GM19455 (cell line): ENCODE measurements around the gene DNAL1.
A peak's percentile ranks its signal among the peaks of the same experiment; 100 is the strongest.
"Not testable (repeated sequence)": the region's sequence is repeated elsewhere in the genome, so short reads cannot be mapped to it uniquely, and the experiment has no call there.

Experiments used
- ATAC-seq: cut with Tn5 transposase; IDR thresholded peaks from one replicate; pipeline ENCODE4 v1.9.1; 2021; ENCODE audit not compliant: unreplicated experiment

The DNAL1 gene, protein sequence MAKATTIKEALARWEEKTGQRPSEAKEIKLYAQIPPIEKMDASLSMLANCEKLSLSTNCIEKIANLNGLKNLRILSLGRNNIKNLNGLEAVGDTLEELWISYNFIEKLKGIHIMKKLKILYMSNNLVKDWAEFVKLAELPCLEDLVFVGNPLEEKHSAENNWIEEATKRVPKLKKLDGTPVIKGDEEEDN

DNA sequence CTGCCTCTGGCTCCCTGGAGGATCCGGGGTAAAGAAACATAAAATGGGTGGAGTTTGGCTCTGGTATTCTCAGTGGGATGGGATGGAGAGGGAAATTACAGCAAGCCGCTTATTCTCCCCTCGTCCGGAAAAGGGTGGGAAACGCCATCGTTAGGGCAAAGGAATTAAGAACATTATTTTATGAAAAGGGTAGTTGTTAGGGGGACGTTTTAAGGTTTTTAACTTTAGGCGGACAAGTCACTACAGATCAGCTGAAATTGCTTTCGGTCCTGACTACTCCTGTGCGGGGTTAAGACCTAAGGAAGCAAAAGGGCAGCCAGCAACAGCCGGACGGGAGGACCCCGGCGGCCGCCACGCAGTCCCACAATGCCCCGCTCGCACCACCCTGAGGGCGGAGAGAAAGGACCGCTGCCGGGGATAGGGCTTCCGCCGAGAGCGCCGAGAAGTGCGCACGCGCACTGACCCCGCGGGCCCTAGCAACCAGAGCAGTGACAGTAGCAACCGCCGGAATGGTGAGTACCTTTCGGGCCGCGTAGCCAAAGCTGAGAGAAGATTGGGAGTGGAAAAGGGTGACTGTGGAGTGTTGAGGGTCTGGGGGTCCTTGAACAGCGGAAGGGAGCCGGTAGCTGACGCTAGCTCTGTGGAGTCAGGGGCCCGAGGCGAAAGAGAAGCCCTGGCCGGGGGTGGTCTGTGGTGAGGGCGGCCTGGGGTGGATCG is at the start of gene DNAL1:
Gene DNAL1, plus strand, starts transcription at position 456 of the 717 bp plus-strand sequence. Its CDS starts 54 bp downstream, at position 510.
- ATAC-seq, result peak; percentile 96

DNA sequence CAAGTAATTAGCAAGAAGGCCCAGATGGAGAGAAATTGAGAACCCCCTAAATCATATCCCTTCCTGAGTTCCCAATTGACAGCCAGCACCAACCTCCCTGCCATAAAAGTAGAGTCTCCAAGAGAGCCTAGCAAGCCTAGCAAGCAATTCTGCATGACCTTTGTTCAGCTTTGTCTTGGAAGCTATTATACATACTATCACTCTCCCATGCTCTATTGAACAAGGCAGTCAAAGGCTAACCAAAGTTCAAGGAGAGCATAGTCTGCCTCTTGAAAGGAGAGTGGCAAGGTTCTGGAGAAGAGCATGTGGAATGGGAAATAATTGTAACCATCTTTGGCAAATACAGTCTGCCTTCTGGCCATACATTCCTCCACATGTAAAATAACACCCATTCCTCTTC is 45.3 kb upstream of the DNAL1 start:
- ATAC-seq, result no peak

DNA sequence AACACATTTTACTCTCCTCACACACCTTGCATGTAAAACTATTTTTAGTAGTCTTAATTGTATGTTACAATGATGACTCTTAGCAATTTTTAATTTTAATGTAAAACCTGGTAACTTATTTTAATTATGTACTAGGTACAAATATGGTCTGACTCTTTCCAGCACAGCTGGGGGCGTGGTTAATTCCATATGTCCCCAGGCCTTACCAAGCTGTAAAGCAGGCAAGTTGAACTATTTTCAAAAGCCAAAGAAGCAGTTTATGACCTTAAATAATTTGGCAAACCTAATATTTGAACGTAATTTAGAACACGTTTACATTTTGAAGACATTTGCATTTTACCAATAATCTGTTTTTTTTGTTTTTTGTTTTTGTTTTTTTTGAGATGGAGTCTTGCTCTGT is 41.8 kb upstream of the DNAL1 start:
- ATAC-seq, result no peak

DNA sequence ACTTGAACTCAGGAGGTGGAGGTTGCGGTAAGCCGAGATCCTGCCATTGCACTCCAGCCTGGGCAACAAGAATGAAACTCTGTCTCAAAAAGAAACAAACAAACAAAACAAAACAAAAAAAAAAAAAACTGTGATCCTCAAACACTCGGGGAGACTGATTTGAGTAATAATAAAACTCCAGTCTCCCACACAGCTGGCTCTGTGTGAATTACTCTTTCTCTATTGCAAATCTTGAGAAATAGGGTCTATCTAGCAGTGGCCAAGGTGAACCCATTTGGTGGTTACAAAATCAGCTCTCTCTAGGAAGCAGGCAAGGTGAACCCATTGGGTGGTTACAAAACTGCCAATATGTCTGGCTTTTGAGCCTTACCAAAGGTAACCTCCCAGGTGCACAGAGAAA is 38.5 kb upstream of the DNAL1 start:
- no peak for ATAC-seq

DNA sequence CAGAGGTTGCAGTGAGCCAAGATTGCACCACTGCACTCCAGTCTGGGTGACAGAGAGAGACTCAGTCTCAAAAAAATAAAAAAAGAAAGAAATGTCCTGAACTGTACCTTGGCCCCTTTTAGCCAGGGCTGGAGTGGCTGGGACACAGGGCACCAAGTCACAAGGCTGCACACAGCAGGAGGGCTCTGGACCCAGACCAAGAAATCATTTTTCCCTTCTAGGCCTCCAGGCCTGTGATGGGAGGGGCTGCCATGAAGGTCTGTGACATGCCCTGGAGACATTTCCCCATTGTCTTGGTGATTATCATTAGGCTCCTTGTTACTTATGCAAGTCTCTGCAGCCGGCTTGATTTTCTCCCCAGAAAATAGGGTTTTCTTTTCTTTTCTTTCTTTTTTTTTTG is 37.5 kb upstream of the DNAL1 start:
- ATAC-seq, result no peak

DNA sequence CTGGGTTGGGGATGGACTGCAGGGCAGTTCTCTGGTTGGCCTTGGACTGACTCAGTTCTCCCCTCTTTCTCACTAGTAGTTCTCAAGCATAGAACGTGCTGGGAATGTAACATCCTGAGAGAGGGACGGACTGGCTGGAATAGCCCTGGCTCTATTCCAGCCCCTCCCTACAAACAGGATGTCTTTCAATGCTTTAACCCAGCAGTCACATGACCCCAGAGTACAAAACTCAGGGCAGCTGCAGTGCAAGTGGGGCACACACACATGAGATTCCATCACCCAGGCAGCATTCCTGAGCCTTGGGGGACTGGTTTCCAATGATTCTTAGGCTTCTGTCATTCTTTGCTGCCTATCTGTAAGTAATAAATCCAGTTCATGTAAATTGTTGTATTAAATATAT is 34.1 kb upstream of the DNAL1 start:
- no peak for ATAC-seq

DNA sequence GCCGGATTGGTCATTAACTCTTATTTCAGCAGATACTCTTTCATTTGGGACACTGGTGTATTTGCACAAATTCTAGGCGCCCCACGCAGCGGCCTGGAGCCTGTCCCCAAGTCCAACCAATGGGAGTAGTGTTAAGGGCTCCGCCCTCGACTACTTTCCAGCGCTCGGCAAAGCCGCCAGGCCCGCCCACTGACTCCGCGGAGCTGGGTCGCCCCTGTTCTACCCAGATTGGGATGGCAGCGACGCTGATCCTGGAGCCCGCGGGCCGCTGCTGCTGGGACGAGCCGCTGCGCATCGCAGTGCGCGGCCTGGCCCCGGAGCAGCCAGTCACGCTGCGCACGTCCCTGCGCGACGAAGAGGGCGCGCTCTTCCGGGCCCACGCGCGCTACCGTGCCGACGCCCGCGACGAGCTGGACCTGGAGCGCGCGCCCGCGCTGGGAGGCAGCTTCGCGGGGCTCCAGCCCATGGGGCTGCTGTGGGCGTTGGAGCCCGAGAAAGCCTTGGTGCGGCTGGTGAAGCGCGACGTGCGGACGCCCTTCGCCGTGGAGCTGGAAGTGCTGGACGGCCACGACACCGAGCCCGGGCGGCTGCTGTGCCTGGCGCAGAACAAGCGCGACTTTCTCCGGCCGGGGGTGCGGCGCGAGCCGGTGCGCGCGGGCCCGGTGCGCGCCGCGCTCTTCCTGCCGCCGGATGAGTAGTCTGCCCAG is 32.3 kb upstream of the DNAL1 start, which contains the start of gene ACOT6:
Gene ACOT6, plus strand, starts transcription at position 179 of the 707 bp plus-strand sequence. Its CDS starts 55 bp downstream, at position 234.
- peak; percentile 69 for ATAC-seq

DNA sequence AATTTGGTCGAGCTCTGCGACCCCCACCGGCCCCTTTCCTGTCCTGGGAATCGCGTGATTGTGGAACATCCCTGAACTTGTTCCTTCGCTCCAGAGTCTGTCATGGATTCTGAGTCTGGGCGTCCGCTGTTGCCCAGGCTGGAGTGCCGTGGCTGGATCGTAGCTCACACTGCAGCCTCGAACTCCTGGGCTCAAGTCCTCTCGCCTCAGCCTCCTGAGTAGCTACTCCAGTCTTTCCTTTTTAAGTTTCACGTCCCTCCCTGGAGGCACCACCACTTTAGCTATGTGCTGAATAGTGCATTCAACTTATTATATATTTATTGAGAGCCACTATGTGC is 31.8 kb upstream of the DNAL1 start:
- peak; percentile 28 for ATAC-seq

DNA sequence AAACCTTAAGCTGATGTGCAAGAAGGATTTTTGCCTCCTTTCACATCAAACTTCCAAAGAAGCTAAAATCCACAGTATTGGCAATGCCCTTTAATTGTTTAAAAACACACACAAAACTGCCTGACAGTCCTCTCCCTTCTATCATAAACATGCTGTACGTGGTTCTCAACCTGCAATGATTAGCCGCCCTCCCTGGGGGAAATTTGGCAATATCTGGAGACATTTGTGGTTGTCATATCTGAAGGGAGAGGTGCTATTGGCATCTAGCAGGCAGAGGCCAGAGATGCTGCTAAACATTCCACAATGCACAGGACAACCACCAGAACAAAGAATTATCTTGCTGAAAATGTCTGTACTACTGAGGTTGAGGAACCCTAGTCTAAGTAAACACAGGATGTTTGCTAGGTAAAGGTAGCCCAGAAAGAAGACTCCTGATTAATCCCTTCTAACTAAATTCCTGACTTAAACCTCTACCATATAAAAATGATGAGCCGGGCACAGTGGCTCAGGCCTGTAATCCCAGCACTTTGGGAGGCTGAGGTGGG is 31.3 kb upstream of the DNAL1 start:
- ATAC-seq, result no peak

DNA sequence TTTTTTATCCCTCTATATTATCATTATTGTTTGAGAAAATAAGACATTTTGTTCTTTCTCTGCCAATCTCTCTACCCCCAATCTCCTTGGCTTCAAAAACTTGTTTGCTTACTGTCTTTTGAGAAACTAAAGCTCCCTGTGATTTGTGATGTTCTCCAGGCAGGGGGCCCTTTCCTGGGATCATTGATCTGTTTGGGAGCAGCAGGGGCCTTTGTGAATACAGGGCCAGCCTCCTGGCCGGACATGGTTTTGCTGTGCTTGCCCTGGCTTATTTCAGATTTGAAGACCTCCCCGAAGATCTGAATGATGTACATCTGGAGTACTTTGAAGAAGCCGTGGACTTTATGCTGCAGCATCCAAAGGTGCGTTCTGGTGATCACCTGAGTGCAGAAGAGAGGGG is 28.0 kb upstream of the DNAL1 start:
- ATAC-seq, result no peak

DNA sequence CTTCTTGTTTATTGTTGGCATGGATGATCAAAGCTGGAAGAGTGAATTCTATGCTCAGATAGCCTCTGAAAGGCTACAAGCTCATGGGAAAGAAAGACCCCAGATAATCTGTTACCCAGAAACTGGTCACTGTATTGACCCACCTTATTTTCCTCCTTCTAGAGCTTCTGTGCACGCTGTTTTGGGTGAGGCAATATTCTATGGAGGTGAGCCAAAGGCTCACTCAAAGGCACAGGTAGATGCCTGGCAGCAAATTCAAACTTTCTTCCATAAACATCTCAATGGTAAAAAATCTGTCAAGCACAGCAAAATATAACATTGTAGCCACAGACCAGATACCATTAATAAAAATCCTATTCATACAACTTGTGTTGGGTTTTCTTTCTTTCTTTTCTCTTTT is 25.3 kb upstream of the DNAL1 start:
- no peak for ATAC-seq

DNA sequence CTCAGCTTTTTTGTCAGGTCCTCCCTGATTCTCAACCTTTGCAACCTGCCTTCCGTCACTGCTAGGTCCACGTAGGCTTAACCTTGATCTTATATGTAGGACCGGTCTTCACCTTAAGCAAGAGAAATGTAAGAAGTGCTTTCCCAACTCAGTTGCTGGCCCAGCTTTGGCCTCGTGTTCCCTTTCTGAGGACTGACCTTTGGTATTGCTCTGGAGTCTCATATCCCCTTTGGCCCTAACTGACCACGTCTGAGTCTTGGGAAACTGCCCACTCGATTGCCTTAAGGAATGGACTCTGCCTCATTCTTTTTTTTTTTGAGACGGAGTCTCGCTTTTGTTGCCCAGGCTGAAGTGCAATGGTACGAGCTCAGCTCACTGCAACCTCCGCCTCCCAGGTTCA is 24.5 kb upstream of the DNAL1 start:
- no peak for ATAC-seq

DNA sequence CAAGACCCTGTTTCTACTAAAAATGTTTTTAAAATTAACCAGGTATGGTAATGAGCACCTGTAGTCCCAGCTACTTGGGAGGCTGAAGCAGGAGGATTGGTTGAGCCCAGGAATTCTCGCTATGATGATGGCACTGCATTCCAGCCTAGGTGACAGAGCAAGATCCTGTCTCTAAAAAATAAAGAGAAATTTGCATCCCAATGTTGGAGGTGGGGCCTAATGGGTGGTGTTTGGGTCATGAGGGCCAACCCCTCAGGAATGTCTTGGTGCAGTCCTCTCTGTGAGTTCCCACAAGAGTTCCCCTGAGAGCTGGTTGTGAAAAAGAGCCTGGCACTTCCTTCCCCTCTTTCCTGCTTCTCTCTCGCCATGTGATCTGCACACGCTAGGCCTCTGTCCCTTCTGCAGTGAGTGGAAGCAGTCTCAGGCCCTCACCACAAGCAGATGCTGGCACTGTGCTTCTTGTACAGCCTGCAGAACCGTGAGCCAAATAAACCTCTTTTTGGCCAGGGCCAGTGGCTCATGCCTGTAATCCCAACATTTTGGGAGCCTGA is 21.2 kb upstream of the DNAL1 start:
- ATAC-seq, result no peak

DNA sequence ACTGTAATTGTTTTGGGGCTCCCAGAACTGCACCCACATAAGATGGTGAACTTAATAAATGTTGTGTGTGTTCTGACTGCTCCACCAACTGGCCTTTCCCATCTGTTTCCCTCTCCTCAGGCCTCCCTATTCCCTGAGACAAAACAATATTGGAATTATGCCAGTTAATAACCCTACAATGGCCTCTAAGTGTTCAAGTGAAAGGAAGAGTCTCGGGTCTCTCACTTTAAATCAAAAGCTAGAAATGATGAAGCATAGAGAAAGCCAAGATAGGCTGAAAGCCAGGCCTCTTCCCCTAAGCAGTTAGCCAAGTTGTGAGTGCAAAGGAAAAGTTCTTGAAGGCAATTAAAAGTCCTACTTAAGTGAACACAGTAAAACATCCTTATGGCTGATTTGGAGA is 19.1 kb upstream of the DNAL1 start:
- no peak for ATAC-seq

DNA sequence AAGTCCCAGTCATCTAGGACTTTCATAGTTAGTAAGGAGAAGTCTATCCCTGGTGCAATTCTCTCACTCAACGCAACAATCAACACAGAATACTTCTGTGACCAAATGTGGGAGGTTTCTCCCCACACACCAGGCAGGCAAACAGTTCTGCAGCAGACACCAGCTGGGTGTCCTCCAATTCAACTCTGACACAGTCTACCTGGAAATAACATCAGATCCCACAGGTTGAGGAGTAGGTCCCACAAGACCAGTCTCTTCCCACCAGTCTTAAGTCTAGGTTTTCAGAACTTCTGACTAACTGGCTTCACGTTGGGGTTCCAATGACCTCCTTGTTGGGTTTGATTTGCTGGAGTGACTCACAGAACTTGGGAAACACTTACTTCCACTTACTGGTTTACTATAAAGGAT is 17.6 kb upstream of the DNAL1 start:
- no peak for ATAC-seq

DNA sequence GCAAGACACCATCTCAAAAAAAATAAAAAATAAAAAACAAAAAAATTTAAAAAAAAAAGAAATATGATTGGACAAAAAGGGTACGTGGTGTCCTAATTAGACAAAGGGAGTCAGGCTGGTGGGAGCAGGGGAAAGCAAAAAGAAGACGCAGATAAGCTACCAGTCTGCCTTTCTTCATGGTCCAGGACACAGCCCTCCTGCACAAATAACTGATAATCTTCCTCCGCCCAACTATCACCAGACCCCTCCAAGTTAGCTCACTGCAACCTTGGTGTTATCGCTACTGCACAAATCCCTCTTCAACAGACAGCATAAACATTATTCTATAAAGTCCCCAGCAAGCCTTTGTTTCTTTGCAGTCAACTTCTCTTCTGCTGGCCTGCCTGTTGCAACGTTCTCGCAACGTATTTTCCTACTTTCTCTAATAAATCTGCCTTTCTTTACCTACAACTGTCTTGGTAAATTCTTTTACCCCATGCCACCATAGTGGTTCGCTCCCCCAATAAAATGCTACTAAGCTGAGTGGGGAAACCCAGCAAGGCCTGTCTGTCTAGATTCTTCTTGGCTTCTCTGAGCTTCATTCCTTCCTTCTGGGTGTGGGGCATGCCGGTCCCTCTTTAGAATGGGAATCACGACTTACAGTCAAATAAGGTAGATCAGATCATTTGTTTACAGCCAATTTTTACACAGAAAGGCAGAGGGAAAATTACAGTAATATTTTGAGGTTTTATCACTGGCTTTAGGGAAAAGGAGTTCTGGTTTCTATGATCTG is 14.6 kb upstream of the DNAL1 start:
- ATAC-seq, result no peak

DNA sequence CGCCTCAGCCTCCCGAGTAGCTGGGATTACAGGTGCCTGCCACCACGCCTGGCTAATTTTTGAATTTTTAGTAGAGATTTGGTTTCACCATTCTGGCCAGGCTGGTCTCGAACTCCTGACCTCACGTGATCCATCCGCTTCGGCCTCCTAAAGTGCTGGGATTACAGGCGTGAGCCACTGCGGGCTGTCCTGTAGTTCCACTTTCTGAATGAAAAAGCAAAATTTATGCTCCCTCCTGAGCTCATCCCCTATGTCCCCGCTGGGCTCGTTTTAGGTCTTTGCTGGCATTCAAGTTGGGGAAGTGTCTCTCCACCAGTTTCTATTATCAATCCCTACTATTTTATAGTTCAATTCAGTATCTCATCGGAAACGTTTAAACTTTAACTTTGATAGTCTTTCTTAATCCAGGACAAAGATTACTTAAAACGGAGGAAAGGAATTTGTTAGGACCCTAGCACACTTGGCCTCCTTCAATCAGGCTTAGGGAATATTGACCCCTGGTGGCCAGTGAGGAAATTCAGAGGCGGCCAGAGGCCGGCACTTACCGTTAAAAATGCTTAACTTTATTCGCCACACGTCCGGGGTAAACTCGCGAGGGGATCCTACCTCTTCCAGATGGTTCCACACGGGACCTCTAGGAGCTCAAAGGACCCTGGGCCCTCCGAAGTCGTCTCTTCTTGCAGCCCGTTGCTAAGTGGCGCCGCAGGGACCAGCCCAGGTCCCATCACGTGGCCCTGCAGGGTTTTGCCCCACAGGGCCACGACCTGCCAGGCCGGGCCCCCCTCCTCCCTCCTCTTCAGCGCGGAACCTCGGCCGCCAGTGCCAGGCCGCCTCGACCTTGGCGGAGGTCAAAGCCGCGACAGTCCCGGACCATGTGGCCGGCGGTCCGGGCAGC is 11.4 kb upstream of the DNAL1 start:
- peak; percentile 63 for ATAC-seq

DNA sequence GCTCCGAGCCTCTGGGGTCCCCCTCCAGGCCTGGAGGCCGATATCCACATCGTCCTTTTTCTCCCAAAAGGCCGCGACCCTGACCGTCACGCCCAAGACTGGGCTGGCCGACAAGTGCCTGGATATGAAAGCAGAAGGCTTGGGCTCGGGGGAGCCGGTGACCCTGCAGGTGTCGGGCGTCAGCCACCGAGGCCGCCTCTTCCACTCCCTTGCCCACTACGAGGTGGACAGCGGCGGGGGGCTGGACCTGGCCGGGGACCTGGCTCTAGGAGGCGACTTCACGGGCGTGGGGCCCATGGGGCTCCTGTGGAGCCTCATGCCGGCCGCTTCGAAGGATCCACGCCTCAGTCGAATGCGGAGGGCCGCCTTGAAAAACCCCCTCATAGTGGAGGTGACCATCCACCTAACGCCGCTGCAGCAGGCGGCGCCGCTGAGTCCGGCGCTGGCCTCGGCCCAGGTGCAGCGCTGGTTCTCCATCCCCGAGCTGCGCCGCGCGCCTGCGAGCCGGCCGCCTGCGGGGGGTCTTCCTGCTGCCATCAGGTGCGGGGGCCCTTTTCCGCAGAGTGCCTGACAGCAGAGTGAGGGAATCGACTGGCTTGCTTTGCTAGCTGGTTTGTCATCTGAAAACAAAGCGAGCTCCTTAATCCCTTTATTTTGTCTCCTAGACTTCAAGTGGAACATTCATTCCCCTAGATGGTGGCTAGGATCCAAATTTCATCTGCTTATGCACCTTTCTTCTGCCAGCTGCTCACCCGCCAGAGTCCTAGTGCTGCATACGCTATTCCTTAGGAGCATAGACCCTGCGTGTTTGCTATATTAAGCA is 10.6 kb upstream of the DNAL1 start:
- ATAC-seq, result peak; percentile 16

DNA sequence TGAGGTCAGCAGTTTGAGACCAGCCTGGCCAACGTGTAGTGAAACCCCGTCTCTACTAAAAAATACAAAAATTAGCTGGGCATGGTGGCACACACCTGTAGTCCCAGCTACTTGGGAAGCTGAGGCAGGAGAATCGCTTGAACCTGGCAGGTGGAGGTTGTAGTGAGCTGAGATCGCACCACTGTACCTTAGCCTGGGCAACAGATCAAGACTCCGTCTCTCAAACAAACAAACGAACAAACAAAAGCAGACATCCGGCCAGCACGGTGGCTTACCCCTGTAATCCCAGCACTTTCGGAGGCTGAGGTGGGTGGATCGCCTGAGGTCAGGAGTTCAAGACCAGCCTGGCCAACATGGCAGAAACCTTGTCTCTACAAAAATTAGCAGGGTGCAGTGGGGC is 8.4 kb upstream of the DNAL1 start:
- ATAC-seq, result not testable (repeated sequence)
